Fibroblast of the aortic adventitia (primary cell): ENCODE measurements around the gene IL17RC. TPM values are rescaled to one million over a fixed set of nuclear protein-coding genes. Genes with fewer than 3 reads are reported as not detected.

ENCODE experiments used
- DNase-seq: peaks from one replicate; pipeline ENCODE4 v3.0.0-alpha.2; 2010; ENCODE audit warnings: low read depth
- H3K4me3 ChIP-seq: 2 replicates; pipeline ENCODE4 v1.5.1; 2011; ENCODE audit warnings: low read depth, mild to moderate bottlenecking, control low read depth, low read length, moderate library complexity
- CTCF ChIP-seq: IDR thresholded peaks from 2 replicates; pipeline ENCODE4 v1.5.1; 2011; ENCODE audit warnings: mild to moderate bottlenecking, low read length, control low read depth, inconsistent platforms; ENCODE audit not compliant: insufficient read depth
- total RNA-seq: library from RNA; depleted of rRNA; stranded (reverse); fragments of >200 nt; gene quantifications from 2 replicates; pipeline ENCODE4 v1.2.3, GENCODE V29; 2012; ENCODE audit warnings: low replicate concordance

Gene IL17RC
- total RNA-seq, 1 donor = 52.2 TPM

GRCh38 chr3:9903238-9903624 is 13.7 kb upstream of the IL17RC start:
- DNase-seq = peak; percentile 48
- TF ChIP-seq CTCF = no peak
- no peak overlapping the region for H3K4me3 ChIP-seq

GRCh38 chr3:9903904-9904303 is 13.0 kb upstream of the IL17RC start:
- DNase-seq = no peak
- H3K4me3 ChIP-seq = no peak overlapping the region
- TF ChIP-seq CTCF = no peak

- DNase-seq = no peak
- H3K4me3 ChIP-seq = no peak overlapping the region
- TF ChIP-seq CTCF = no peak
These were observed 10.4 kb upstream of the IL17RC start for GRCh38 chr3:9906480-9906879.

- no peak for TF ChIP-seq CTCF
- DNase-seq = no peak
- no peak overlapping the region for H3K4me3 ChIP-seq
These were observed 8.6 kb upstream of the IL17RC start for GRCh38 chr3:9908286-9908685.

GRCh38 chr3:9909221-9910013 is 7.5 kb upstream of the IL17RC start:
- H3K4me3 ChIP-seq = no peak overlapping the region
- DNase-seq = no peak
- TF ChIP-seq CTCF = no peak

- H3K4me3 ChIP-seq = no peak overlapping the region
- no peak for TF ChIP-seq CTCF
- DNase-seq = no peak
These were observed 5.0 kb upstream of the IL17RC start for GRCh38 chr3:9911863-9912262.
